UCSD-AML1 (cell line): ENCODE results near the gene ASIC4.

ENCODE experiments used
- DNase-seq: peaks from one replicate; lab custom pipeline; 2025; ENCODE audit not compliant: unreplicated experiment; lab: John Stamatoyannopoulos, UW

The ASIC4 gene

DNA sequence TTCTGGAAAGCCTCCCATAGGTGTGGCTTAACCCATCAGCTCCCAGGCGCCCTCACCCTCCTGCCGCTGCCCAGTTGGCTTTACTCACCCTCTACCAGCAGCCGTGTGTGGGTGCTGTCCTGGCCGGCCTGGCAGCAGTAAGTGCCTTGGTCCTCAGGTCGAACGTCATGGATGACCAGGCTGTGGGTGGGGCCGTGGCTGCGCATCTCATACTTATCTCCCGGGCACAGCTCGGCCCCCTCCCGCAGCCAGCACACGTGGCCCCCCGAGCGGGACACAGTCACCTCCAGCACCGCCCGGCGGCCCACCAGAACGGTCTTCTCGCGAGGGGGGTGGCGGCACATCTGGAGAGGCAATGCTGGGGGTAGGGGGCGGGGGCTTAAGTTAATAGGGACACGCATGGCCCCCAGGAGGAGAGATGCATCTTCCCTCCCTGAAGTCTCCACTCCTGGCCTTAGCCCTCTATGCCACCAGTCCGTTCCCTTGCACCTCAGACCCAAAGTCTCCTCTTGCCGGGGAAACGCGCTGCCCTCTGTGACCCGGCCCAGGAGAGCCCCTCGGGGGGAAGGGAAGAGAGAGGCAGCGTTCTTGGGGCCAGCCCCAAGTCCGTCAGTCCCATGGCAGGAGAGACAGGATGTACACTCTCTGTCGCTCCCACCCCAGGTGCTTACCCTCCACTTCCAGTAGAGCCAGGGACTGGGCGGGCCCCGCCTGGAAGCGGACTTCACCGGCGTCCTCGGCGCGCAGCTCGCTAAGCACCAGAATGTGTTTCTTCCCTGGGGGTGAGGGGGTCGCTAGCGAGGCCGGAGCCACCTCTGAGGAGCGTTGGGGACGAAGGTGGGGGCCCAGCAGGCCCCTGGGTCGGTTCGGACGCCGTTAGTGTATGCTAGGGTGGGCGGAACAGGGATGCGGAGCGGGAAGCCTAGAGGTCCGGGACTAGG lies 37.4 kb downstream of the ASIC4 start:
- no peak for DNase-seq

DNA sequence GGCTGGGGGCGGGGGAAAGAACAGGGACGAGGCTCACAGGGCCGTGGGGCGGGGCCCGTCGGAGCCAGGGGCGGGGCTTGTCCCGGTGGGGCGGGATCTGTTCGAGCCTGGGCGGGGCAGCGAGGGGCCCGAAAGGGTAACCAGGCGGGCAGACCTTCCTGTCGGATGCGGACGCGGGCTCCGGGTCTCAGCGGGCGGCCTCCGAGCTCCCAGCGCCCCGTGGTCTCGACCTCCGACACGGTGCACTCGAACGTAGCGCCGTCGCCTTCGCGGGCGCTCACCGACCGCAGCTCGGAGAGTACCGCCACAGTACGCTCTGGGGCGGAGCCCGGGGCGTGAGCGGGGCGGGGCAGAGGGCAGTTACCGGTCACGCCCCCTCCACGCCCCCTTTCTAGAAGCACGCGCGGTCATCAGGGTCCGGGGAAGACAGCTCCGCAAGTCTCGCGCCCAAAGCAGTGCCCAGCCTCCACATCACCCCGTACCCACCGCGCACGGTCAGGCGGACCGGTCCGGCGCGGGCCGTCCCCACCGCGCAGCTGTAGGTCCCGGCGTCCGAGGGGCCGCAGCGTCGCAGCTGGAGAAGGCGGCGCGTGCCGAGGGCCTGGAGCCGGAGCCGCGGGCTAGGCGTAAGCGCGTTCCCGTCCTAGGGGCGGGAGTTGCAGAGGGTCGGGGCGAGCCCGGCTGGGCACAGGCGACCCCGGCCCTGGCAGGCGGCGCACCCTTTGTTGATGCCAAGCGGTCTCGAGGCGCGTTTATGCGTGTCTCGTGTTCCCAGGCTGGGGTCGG lies 38.3 kb downstream of the ASIC4 start:
- DNase-seq = peak; percentile 78

DNA sequence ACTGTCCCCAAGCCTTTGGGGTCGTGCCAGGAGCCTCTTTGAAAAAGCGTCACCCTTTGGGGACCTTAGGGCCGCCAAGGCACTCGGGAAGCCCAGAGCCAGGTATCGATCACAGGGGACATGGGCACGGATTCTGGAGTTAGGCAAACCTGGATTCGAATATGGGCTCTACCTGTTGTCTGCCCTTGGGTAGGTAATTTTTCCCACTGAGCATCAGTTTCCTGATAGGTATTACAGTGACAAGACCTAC lies 38.8 kb downstream of the ASIC4 start:
- DNase-seq = no peak

DNA sequence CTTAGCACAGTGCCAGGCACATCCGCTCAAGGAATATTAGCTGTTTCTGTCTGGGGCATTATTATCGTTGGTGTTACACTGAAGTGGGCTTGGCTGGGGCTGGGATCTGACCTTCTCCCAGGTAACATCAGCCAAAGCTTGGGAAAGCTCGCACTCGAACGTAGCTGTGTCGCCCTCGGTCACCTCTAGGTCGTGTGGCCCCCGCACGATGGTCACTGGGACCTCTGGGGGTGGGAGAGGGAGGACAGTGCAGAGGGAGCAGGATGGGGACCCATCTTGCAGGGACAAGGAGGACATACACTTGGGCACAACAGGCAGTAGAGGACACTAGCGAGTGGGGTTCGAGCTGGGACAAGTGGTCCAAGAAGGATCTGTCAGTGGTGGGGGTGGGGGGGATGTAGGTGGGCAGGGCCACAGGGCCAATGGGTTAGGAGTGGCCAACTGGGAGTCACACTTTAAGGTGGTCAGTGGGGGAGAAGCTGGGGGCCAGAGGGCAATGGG lies 39.2 kb downstream of the ASIC4 start:
- no peak for DNase-seq

DNA sequence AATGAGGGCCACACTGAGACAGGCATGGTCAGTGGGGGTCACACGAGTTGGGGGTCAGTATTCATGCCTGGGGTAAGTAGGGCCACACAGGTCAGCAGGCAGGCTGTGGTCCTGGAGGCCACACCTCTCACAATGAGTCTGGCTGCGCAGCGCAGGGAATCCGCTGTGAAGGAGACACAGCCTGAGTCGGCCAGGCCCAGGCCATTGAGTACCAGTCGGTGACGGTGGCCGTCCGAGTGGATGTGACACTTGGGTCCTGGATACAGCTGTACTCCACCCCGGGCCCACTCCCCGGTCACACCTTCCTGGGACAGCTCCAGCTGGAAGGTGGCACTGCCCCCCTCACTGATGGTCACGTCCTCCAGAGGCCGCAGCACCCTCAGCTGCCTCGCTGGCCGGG lies 40.1 kb downstream of the ASIC4 start:
- DNase-seq = no peak

DNA sequence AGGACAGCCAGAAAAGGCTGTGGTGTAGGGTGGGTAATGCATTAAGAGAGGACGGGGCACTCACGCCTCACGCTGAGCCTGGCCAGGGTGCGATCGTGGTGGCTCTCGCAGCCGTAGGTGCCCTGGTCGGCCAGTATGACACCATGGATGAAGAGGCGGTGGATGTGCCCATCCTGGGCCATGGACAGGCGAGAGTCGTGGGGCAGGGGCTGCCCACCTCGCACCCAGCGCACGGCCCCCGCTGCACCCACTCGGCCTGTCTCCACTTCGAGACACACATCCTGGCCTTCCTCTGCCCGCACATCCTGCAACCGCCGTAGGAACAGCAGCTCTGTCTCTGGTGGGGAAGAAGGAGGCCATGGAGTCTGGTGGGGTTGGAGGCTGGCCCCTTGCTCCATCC lies 41.7 kb downstream of the ASIC4 start:
- no peak for DNase-seq

DNA sequence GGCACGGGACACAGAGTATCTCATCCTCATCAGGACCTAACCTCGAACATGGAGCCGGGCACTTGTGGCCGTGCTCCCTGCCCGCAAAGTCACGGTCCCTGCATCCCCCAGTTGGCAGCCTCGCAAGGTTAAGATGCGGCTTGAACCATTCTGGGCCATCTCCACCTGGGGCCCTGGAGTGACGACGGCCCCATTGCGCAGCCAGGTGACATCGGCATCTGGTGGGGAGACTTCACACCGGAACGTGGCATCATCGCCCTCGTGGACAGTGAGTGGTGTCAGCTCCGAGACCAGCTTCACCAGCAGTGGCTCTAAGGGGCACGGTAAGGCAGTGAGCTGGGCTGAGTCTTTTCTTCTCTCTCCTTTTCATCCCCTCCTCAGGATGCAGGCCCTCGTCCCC lies 42.1 kb downstream of the ASIC4 start:
- DNase-seq = no peak

DNA sequence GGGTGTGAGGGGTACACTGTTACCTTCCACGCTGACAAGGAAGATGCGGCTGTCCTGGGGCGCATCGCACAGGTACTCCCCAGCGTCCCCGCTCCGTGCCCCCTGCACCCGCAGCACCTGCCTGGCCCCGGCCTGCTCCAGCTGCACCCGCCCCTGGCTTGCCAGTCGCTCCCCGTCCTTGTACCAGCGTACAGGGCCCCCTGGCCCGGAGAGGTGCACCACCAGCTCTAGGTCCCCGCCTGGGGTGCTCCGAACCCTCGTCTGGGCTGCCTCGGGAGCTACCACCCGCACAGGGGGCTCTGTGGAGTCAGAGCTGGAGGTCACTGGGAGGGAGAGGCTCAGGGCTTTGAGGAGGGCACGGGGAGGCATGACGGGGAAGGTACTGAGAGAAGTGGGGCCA lies 43.0 kb downstream of the ASIC4 start:
- DNase-seq = no peak

DNA sequence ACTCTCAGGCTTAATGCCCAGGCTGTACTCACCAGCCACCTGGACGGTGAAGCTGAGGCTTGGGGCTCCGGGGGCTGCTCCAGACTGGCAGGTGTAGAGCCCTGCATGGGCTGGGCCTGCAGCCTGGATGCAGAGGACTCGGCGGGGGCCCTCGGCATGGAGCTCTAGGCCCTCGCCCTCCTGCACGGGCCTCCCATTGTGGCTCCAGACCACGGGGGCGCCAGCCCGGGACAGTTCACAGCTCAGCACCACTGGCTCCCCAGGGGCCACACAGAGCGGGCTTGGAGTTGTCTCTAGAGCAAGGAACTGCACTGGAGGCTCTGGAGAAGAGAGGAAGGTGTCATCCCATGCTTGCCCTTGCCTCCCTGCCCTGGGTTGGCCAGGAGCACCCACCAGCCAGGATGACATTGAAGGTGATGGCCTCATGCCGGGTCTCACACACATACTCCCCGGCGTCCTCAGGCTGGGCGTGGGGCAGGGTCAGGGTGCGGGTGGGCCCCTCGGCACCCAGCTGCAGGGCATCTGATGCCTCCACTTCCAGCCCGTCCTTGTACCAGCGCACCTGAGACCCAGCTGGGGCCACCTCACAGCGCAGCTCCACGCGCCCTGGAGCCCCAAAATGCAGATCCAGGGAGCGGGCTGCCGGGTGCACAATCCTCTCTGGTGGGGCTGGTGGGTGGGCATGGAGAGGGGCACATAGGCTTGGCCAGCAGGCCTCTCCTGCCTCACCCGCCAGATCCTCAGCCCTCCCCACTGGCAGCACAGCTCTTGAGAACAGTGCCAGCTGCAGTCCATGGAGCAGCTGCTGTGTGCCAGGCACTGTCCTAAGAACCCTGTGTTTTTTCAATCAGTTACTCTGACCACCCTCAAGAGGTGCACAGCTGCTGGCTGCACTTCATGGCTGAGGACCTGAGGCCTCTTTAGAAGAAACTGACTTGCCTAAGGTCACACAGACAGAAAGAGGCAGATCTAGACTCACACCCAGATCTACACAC lies 43.8 kb downstream of the ASIC4 start:
- no peak for DNase-seq

DNA sequence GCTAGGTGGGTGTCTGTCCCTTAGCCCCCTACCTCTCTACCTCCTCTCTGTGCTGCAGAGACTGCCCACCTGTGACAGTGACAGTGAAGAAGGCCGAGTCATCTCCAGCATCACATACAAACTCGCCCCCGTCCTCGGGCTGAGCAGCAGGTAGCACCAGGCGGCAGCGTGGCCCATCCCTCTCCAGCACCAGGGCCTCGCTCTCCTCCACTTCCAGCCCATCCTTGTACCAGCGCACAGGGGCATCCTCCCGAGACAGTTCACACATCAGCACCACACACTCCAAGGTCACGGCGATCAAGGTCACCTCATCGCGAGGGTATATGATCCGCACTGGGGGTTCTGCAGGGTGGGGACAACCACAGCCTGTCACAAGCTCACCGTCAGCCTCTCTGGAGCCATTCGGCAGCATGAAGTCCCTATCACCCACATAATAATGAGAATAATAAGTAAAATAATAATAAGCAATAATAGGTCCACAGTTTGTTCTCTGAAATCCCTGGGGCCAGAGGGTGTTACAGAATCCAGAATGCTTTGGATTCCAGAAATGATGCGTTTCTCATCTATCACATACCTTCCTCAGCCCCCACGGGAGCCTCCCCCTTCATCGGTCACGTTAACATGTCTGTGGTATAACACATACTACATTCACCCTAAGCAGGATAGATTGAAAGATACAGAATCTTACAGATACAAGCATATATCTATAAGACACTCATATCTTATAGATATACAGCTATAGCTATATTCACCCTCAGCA lies 45.1 kb downstream of the ASIC4 start:
- DNase-seq = no peak

DNA sequence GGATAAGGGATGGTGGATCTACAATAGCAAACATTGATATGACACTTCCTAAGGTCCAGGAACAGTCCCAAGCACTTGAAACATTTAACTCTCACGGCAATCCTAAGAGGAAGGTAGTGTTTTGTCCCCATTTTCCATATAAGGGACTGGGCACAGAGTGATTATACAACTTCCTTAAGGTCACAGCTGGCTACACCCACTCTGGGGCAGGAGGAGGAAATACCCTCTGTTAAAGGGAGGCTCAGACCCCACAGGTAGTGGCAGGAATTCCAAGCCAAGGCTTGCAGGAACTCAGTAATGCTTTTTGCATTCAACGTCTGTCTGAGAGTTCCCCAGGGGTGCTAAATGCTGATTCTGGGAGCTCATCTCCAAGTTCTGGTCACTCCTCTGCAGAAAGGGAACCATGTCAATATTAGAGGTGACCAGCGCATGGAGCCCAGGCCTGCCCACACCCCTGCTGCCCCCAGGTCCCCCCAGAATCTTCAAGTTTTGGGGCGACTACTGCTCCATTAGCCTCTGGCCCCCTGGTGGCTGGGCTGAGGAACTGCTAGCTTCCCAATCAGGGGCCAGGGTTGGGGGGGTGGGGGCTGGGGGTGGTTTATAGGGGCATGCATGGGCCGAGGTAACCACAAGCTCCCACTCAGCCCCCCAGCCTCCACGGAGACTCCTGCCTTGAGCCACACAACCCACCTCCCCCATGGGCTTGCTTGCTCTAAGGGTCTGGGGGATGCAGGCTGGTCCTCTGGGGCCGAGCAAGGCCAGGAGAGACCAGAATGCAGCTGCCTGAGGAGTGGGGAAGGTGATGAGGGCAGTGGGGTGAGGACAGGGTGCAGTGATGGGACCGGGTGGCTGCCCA lies 46.0 kb downstream of the ASIC4 start:
- DNase-seq = no peak

DNA sequence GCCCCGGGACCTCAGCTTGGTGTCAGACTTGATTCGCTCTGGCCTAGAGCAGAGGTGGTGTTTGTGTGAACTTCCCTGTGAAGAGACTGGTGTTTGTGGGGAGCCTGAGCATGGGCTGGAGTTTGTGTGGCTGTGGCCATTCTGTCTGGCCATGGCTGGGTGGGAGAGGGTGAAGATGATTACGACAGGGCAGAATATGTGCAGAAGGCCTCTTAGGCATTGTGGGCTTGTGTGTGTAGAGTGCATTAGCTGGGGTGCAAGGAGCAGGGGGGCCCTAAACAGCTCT lies 46.6 kb downstream of the ASIC4 start:
- DNase-seq = no peak

DNA sequence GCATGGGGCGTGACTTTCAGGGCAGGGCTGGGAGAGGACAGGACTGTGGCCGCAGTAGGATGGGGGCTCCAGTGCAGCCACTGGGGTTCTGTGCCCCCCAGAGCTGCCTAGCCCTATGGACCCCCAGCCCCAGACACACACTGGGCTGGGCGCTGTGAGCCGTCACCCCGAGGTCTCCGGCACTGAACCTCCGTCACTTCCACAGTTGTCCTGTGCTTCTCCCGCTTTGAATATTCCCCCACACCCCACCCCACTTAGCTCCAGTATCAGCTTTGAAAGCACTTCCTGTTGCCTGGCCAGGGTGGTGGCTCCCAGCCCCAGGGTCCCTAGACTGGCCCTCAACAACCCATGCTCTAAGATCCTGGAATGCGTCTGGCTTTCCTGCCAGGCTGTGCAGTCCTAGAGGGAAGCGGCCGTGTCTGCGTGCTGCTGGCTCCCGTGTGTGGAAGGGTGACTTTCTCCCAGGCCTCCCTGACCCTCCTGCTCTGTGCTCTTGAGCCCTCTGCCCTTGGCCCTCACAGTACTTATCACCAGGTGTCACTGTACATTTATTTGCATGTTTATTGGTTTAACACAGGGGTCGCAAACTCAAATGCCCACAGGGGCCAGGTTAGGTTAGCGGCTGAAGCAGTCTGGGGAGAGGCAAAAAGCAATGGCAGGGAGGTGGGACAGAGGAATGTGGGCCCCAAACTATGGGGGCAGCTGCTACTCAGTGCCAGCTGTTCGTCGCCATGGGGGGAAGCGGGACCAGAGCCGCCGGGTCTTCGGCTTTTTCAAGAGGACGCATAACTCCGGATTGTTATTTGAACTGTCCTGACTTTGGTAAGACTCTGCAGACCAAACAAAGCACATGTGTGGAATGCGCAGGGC lies 47.1 kb downstream of the ASIC4 start:
- no peak for DNase-seq

DNA sequence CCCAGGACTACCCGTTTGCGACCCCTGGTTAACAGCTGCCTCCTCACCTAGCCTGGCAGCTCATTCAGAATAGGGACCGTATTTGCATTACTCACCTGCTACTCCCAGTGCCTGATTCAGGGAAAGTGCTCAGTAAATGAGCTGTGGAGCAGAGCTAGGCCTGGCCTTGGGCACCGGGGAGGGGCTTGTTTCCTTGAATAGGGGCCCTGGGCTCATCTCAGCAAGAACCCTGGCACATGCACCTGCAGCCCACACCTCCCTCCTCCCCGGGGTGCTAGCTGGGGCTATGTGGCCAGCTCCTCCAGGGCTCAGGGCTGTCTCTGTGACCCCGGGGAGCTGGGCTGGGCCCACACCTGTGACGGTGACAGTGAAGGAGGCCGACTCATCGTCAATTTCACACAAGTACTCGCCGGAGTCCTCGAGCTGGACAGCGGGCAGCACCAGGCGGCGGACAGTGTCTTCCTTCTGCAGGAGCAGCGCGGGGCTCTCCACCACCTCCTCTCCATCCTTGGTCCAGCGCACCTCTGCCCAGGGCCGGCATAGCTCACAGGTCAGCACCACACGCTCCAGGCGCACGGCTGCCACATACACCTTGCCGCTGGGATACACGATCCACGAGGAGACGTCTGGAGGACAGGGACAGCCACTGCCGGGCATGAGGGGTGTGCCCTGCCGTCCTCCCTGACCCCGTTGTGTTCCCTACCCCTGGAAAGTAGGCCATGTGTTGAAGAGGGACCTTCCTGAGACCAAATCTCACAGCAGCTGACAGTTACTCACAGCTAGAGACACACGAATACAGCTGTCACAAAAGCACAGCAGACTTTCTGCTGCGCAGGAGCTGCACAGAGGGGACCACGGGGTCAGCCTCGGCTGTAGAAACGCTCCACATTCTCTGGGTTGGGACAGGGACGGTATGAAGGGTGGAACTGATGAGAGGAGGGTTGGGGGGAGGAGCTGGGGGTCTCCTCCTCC lies 48.1 kb downstream of the ASIC4 start:
- no peak for DNase-seq

DNA sequence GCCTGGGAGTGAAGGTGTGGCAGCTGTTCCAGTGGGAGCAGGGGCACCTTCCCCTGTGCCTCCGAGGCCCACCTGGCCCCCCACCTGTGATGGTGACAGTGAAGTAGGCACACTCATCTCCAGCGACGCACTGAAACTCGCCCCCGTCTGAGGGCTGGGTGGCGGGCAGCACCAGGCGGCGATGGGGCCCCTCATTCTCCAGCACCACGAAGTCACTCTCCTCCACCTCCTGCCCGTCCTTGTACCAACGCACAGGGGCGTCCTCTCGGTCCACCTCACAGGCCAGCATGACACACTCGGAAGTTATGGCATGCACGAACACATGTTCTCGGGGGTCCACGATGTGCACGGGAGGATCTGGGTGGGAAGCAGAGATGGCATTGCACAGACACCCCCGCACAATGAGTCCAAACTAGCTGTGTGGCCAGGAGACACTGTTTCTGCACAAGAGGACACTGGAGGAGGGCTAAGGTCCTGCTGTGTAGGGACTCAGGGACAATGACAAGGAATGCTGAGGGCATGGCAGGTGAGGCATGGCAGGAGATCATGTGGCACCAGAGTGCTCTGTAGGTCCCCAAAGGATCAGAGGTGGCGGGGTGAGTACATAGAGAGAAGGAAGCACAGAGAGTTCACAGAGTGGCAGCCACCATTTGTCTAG lies 49.1 kb downstream of the ASIC4 start:
- no peak for DNase-seq

DNA sequence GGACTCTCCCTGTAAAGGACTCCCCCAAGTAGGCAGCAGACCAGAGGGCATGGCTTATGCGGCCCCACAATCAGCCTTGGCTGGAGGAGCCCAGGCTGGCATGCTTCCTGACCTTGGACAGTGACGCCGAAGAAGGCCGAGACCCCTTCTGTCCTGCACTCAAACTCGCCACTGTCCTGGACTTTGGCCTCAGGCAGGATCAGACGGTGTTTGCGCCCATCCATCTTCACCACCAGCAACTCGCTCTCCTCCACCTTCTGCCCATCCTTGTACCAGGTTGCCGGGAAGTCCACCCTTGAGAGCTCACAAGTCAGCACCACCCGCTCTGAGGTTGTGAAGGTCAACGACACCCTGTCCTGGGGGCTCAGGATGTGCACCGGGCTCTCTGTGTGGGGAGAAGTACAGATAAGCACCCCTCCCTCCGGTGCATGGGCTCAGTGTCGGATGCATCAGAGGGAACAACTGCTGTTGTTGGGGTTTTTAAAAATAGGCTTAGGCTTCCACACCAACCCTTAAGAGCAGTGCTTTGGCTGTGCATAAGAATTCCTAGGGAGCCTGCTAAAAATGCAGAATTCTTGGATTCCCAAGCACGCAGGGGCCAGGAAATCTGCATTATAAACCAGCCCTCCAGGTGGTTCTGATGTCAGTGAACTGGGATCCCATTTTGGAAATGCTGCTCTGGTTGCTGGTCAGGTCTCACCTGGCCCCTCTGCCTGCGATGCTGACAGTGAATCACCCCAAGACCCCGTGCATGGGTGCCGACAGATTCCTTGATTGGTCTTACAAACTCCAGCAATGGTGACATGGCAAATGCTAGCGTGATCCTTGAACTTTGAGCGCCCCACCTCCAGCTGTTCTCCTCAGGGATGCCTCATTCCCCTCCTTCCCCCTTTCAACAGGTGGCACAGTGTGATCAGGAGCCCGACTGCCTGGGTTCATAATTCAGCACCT lies 51.1 kb downstream of the ASIC4 start:
- no peak for DNase-seq
